ENCODE results near the gene PTPN14.

- TF ChIP-seq CTCF (IDR thresholded peaks at IDR 0.05 in 4 of 5, conservative IDR thresholded peaks at IDR 0.05 in 1 of 5) (peak; percentile 54 to 76 (median 61)), POLR2A (IDR thresholded peaks at IDR 0.05) (no peak)
Measured at GRCh38 chr1:214331827-214332423, 219.5 kb downstream of the PTPN14 start.
